HEK293T (cell line): ENCODE data around the gene PIH1D1.

Experiments
- ARNT ChIP-seq: fragments of 450-650 bp; IDR thresholded peaks from 2 replicates; pipeline ENCODE4 v1.6.1; 2017; ENCODE audit warnings: mild to moderate bottlenecking
- BHLHE40 ChIP-seq: fragments of 450-650 bp; IDR thresholded peaks from 2 replicates; pipeline ENCODE4 v1.6.1; 2016; ENCODE audit warnings: mild to moderate bottlenecking, moderate library complexity, borderline replicate concordance
- ELF4 ChIP-seq: fragments of 450-650 bp; IDR thresholded peaks from 2 replicates; pipeline ENCODE4 v1.6.1; 2017; ENCODE audit warnings: antibody characterized with exemption
- HDGF ChIP-seq: fragments of 450-650 bp; IDR thresholded peaks from 2 replicates; pipeline ENCODE4 v1.6.1; 2017; ENCODE audit warnings: antibody characterized with exemption, borderline replicate concordance
- L3MBTL2 ChIP-seq: fragments of 450-650 bp; conservative IDR thresholded peaks from 2 replicates; pipeline ENCODE4 v1.6.1; 2016; ENCODE audit warnings: mild to moderate bottlenecking
- NFRKB ChIP-seq: fragments of 450-650 bp; IDR thresholded peaks from 2 replicates; pipeline ENCODE4 v1.6.1; 2016; ENCODE audit warnings: mild to moderate bottlenecking, moderate library complexity
- PKNOX1 ChIP-seq: fragments of 450-650 bp; IDR thresholded peaks from 2 replicates; pipeline ENCODE4 v1.6.1; 2016
- SP1 ChIP-seq: fragments of 450-650 bp; IDR thresholded peaks from 2 replicates; pipeline ENCODE4 v1.6.1; 2017
- SUZ12 ChIP-seq: fragments of 450-650 bp; IDR thresholded peaks from 2 replicates; pipeline ENCODE4 v1.6.1; 2016; ENCODE audit warnings: mild to moderate bottlenecking
- TARDBP ChIP-seq: fragments of 450-650 bp; IDR thresholded peaks from 2 replicates; pipeline ENCODE4 v1.6.1; 2016
- ZNF384 ChIP-seq: fragments of 450-650 bp; IDR thresholded peaks from 2 replicates; pipeline ENCODE4 v1.6.1; 2016

GRCh38 chr19:49425178-49425577 is 26.4 kb downstream of the PIH1D1 start, which contains the start of gene GFY:
- TF ChIP-seq ELF4 (no peak), SP1 (no peak), TARDBP (no peak), ARNT (no peak), L3MBTL2 (no peak), PKNOX1 (no peak), BHLHE40 (no peak), ZNF384 (no peak), SUZ12 (no peak), HDGF (no peak), NFRKB (no peak)
